ENCODE measurements around the gene ARSB.

- no peak for TF ChIP-seq CTCF (conservative IDR thresholded peaks at IDR 0.05; ENCODE audit: low read length)
- no peak for TF ChIP-seq EZH2phosphoT487 (IDR thresholded peaks at IDR 0.05; ENCODE audit: borderline replicate concordance)
These were observed 221.4 kb downstream of the ARSB start for GRCh38 chr5:78763659-78764189.
